ENCODE results near the gene GFER. TPM values are rescaled to one million over a fixed set of nuclear protein-coding genes. Genes with fewer than 3 reads are reported as not detected.

GFER gene
- total RNA-seq, 1 donor from 2014 or later, result 21.5 TPM

- peak; percentile 83 for DNase-seq (ENCODE audit: low read depth)
- H3K4me3 ChIP-seq (ENCODE audit: low read depth, low read length), result peak within 1 kb of the TSS; percentile 93
- TF ChIP-seq CTCF (conservative IDR thresholded peaks at IDR 0.05; ENCODE audit: low read depth, low read length), result no peak
Observed at GRCh38 chr16:1964506-1965395, 19.2 kb upstream of the GFER start, which contains the start of gene RPS2. RPS2 (minus strand) TSS chr16:1964826; CDS start chr16:1964625, 201 bp downstream.

- peak overlapping the region; percentile 93 for H3K4me3 ChIP-seq (ENCODE audit: low read depth, low read length)
- no peak for DNase-seq (ENCODE audit: low read depth)
- no peak for TF ChIP-seq CTCF (conservative IDR thresholded peaks at IDR 0.05; ENCODE audit: low read depth, low read length)
Observed at GRCh38 chr16:1965396-1966001, 18.5 kb upstream of the GFER start.

GRCh38 chr16:1966460-1966859 lies 17.5 kb upstream of the GFER start, which contains the start of gene RNF151:
RNF151 (plus strand) TSS chr16:1966856; CDS start chr16:1966882, 26 bp downstream.
- DNase-seq (ENCODE audit: low read depth), result no peak
- TF ChIP-seq CTCF (conservative IDR thresholded peaks at IDR 0.05; ENCODE audit: low read depth, low read length), result no peak
- H3K4me3 ChIP-seq (ENCODE audit: low read depth, low read length), result peak within 1 kb of the TSS; percentile 93

GRCh38 chr16:1968146-1968953 lies 15.6 kb upstream of the GFER start:
- no peak for TF ChIP-seq CTCF (conservative IDR thresholded peaks at IDR 0.05; ENCODE audit: low read depth, low read length)
- DNase-seq (ENCODE audit: low read depth), result no peak
- no peak overlapping the region for H3K4me3 ChIP-seq (ENCODE audit: low read depth, low read length)

- TF ChIP-seq CTCF (conservative IDR thresholded peaks at IDR 0.05; ENCODE audit: low read depth, low read length), result no peak
- peak; percentile 49 for DNase-seq (ENCODE audit: low read depth)
- peak within 1 kb of the TSS; percentile 68 for H3K4me3 ChIP-seq (ENCODE audit: low read depth, low read length)
Observed at GRCh38 chr16:1971796-1972489, 12.1 kb upstream of the GFER start, which contains the start of gene TBL3. TBL3 (plus strand) TSS chr16:1972053; CDS start chr16:1972165, 112 bp downstream.

- DNase-seq (ENCODE audit: low read depth), result no peak
- H3K4me3 ChIP-seq (ENCODE audit: low read depth, low read length), result peak overlapping the region; percentile 68
- no peak for TF ChIP-seq CTCF (conservative IDR thresholded peaks at IDR 0.05; ENCODE audit: low read depth, low read length)
Observed at GRCh38 chr16:1972490-1972877, 11.5 kb upstream of the GFER start.

All from epithelial cell of proximal tubule (primary cell).